Thoracic aorta (tissue), 2 donors: ENCODE measurements around the gene MPZL1. TPM values are rescaled to one million over a fixed set of nuclear protein-coding genes. Genes with fewer than 3 reads are reported as not detected.
A peak's percentile ranks its signal among the peaks of the same experiment; 100 is the strongest.

Experiments used
- ATAC-seq: fragments of 150-250 bp; one replicate; pipeline ENCODE4 v1.8.0; 2017; ENCODE audit warnings: low read depth; ENCODE audit not compliant: insufficient number of reproducible peaks, low FRiP score
- DNase-seq: peaks from one replicate; pipeline ENCODE4 v3.0.0-alpha.2; 2020; ENCODE audit warnings: low spot score
- H3K27ac ChIP-seq, 2 donors: fragments of 200-600 bp; sonication (generic); 1 replicate in 1 of 2; 2 replicates in 1 of 2; pipeline ENCODE4 v1.5.1; 2016; ENCODE audit warnings: mild to moderate bottlenecking in 2 of 2, moderate library complexity in 2 of 2
- H3K27me3 ChIP-seq: fragments of 200-600 bp; sonication (generic); replicated peaks from 2 replicates; pipeline ENCODE4 v1.6.0; 2016; ENCODE audit warnings: mild to moderate bottlenecking; ENCODE audit not compliant: insufficient read depth
- H3K36me3 ChIP-seq: fragments of 200-600 bp; sonication (generic); one replicate; pipeline ENCODE4 v1.5.1; 2016
- H3K4me1 ChIP-seq, 2 donors: fragments of 200-600 bp; sonication (generic); 1 replicate in 1 of 2; 2 replicates in 1 of 2; pipeline versions ENCODE4 v1.5.1 to v1.6.0; 2016; ENCODE audit warnings: low read depth in 2 of 2, mild to moderate bottlenecking in 1 of 2; ENCODE audit not compliant: control insufficient read depth in 1 of 2
- H3K4me3 ChIP-seq: fragments of 200-600 bp; sonication (generic); 2 replicates; pipeline ENCODE4 v1.5.1; 2016; ENCODE audit warnings: mild to moderate bottlenecking
- H3K9me3 ChIP-seq: fragments of 200-600 bp; sonication (generic); 2 replicates; pipeline ENCODE4 v1.5.1; 2016
- total RNA-seq, 2 donors: library from RNA; depleted of rRNA; stranded (reverse); fragments of >200 nt; gene quantifications; one replicate each; pipeline versions ENCODE4 v1.1.0 to v1.2.3, GENCODE V29; 2016
- TF ChIP-seq, protein P1 (sequence below): fragments of 200-600 bp; sonication (generic); IDR thresholded peaks from one replicate; pipeline ENCODE4 v1.5.1; 2019; ENCODE audit warnings: antibody characterized with exemption

The MPZL1 gene
- total RNA-seq, 2 donors from 2014 or later = 92.6 to 108 TPM

DNA sequence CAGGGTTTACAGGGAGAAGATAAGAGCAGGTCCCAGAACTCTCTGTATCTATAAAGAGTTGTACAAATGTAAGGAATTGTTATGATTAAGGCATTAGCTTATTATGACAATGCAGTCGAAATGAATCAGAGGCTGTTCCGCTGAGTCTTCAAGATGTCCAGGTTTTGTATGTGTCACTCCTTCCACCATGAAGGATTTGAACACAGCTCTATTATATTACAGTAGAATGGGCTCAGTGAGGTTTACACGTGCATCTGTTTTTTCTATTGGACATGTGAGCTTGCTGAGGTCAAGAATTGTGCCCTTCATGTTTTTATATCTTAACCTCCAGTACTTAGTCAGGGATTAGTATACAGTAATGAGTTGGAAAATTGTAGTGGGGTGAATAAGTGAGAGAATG is 86.3 kb downstream of the MPZL1 start:
- Histone ChIP-seq H3K4me3 (no peak overlapping the region), H3K27me3 (no peaks in the 10 kb centered on the region), H3K36me3 (no peaks in the 10 kb centered on the region), H3K4me1 (peaks cover 0 to 5% of the 10 kb centered on the region in 2 donors), H3K9me3 (no peaks in the 10 kb centered on the region), H3K27ac (no peak overlapping the region)
- DNase-seq = no peak
- no peak for ATAC-seq
- TF ChIP-seq, protein P1, sequence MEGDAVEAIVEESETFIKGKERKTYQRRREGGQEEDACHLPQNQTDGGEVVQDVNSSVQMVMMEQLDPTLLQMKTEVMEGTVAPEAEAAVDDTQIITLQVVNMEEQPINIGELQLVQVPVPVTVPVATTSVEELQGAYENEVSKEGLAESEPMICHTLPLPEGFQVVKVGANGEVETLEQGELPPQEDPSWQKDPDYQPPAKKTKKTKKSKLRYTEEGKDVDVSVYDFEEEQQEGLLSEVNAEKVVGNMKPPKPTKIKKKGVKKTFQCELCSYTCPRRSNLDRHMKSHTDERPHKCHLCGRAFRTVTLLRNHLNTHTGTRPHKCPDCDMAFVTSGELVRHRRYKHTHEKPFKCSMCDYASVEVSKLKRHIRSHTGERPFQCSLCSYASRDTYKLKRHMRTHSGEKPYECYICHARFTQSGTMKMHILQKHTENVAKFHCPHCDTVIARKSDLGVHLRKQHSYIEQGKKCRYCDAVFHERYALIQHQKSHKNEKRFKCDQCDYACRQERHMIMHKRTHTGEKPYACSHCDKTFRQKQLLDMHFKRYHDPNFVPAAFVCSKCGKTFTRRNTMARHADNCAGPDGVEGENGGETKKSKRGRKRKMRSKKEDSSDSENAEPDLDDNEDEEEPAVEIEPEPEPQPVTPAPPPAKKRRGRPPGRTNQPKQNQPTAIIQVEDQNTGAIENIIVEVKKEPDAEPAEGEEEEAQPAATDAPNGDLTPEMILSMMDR = no peak

DNA sequence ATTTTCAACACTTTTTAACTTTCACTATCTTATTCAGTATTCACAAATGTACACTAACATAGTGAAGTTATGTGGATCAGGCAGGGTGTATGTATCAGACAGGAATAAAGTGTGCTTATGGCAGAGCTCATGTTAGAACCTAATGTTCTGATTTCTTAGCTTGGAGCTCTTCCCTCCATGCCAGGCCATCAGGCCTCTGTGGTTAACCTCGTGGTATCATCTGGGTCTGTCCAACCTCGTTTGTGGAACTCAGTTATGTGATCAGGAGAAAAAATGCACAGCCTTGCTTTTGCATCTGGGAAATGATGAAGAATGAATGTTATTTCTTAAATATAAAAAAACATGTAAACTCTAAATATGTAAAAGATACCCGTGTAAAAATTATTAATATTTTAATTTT is 86.9 kb downstream of the MPZL1 start:
- no peak for DNase-seq
- H3K36me3 ChIP-seq = no peaks in the 10 kb centered on the region
- TF ChIP-seq, protein P1 = no peak

DNA sequence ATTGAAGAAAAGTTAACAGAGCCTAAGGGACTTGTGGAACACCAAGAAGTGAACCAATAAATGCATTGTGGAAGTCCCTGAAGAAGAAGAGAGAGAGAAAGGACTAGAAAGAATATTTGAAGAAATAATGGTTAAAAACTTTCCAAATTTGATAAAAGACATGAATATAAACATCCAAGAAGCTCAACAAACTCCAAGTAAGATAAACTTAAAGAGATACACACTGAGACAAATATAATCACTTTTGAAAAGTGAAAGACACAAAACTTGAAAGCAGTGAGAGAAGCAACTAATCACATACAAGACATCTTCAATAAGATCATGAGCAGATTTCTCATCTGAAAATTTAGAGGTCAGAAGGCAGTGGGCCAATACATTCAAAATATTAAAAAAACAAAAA is 91.2 kb downstream of the MPZL1 start:
- H3K9me3 ChIP-seq = peaks cover 7% of the 10 kb centered on the region
- H3K4me3 ChIP-seq = no peak overlapping the region
- ATAC-seq (no peak), DNase-seq (no peak)
- no peak overlapping the region for H3K27ac ChIP-seq
- no peaks in the 10 kb centered on the region for H3K4me1 ChIP-seq
- no peaks in the 10 kb centered on the region for H3K36me3 ChIP-seq
- H3K27me3 ChIP-seq = no peaks in the 10 kb centered on the region
- TF ChIP-seq, protein P1 = no peak

More for the DNA sequence above, 86.9 kb downstream of the MPZL1 start:
- Histone ChIP-seq H3K27me3 (no peaks in the 10 kb centered on the region), H3K4me1 (no peaks in the 10 kb centered on the region), H3K27ac (no peak overlapping the region), H3K4me3 (no peak overlapping the region), H3K9me3 (no peaks in the 10 kb centered on the region)
- no peak for ATAC-seq

DNA sequence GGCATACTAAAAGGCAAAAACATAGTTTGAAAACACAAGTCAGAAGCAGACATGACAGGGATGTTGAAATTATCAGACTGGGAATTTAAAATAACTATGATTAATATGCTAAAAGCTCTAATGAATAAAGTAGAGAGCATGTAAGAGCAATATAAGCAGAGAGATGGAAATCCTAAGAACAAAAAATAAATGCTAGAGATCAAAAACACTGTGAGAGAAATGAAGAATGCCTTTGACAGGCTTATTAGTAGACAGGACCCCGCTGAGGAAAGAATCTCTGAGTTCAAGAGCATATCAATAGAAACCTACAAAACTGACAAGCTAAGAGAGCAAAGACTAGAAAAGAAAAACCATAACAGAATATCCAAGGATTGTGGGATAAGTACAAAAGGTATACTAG is 93.9 kb downstream of the MPZL1 start:
- no peaks in the 10 kb centered on the region for H3K27me3 ChIP-seq
- H3K4me3 ChIP-seq = no peak overlapping the region
- H3K27ac ChIP-seq = no peak overlapping the region
- DNase-seq = no peak
- H3K36me3 ChIP-seq = no peaks in the 10 kb centered on the region
- TF ChIP-seq, protein P1 = no peak
- H3K9me3 ChIP-seq = peaks cover 7% of the 10 kb centered on the region
- no peak for ATAC-seq
- H3K4me1 ChIP-seq = peaks cover 4 to 8% of the 10 kb centered on the region in 2 donors

DNA sequence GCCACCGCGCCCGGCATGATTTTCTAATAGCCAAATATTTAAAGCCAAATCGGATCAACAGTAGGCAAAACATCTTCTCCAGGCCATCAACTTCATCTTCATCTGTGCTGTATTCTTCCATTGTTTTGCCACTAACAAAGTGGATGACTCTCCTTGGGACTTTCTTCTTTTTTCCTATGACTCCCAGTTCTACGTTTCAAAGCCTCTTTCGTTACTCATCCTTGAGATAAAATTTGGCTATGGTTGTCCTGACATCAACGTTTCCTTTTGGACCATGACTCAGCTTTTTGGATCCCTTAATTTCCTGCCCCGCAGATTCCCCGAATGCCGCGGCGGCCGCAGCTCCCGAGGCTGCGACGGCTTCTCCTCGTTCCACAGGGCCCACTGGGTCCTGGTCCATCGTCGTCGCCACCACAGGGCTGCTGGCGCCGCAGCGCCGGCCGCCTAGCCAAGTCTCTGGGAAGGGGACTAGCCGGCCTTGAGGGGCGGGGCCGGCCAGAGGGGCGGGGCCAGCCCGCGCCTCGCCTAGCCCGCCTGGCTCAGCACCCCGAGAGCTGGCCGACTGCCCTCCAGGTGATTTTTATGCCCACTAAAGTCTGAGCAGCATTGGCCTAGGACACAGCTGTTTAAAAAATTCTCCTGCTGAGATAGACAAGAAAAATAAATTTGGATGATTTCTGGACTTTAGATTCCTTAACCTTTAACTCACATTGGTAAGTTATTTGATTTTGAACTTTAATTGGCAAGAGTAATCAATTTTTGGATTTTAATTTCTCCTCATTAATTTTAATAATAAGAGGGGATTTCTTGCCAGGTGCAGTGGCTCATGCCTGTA is 98.3 kb downstream of the MPZL1 start:
- ATAC-seq (peak; percentile 99), DNase-seq (peak; percentile 47)
- peaks cover 7% of the 10 kb centered on the region for H3K9me3 ChIP-seq
- peaks cover 4 to 11% of the 10 kb centered on the region in 2 donors for H3K4me1 ChIP-seq
- H3K27me3 ChIP-seq = no peaks in the 10 kb centered on the region
- H3K27ac ChIP-seq = peak overlapping the region; percentile 64 to 90
- no peaks in the 10 kb centered on the region for H3K36me3 ChIP-seq
- H3K4me3 ChIP-seq = peak overlapping the region; percentile 69
- TF ChIP-seq, protein P1 = no peak
